Activated CD4-positive, alpha-beta T cell treated with anti-CD3 and anti-CD28 coated beads for 24 hours (primary cell): ENCODE data around the gene B3GNT5.
A peak's percentile ranks its signal among the peaks of the same experiment; 100 is the strongest.

ENCODE experiments used
- DNase-seq, 2 donors: peaks; one replicate each; pipeline ENCODE4 v3.0.0-alpha.2; 2020; ENCODE audit warnings: low read depth in 2 of 2

The B3GNT5 gene

DNA sequence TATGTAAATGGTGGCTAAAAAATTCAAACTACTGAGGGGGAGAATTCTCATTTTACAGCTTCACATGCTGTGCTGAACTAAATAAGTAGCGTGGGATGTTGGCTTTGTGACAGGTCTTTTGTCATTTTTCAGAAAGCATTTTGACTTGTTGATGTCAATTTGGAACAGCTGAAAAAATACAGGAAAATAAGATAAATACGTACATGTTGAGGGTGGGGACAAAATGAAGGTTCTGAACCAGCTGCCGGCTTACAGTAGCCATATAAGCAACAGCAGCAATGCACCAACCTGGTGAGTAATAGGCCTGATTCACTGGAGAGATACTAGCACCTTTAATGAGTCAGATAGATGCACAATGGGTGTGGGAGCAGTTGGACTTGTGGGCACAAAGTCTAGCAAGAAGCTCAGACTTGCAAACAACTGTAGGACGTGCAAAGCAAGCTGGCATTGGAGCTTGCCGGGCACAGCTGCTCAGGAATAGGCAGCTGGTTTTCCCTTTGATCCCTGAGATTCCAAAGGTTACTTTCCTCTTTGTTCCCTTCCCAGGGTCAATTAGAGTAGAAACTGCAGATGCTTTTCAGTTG, 12.9 kb downstream of the B3GNT5 start:
- peak in 1 of 2 donors; percentile 22 for DNase-seq

GRCh38 chr3:183266454-183266853, 13.4 kb downstream of the B3GNT5 start:
- DNase-seq: no peak

DNA sequence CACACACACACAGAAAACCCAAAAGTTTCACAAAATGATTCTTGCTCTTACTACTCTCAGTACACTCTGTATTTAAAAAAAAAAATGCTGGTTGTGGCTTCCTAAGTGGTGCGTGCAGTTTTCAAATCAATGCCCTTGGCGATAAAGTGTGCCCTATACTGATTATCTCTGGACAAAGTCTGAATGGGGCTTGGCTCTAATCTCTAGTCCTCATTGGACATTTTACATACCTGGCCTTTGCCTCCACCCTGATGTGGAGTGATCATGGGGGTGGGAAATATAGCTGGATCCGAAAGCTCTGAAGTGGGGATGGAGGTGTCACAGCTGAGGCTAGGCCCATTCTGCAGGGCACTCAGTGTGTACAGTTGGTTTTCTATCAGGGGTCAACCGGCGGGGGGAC, 14.1 kb downstream of the B3GNT5 start:
- no peak for DNase-seq

DNA sequence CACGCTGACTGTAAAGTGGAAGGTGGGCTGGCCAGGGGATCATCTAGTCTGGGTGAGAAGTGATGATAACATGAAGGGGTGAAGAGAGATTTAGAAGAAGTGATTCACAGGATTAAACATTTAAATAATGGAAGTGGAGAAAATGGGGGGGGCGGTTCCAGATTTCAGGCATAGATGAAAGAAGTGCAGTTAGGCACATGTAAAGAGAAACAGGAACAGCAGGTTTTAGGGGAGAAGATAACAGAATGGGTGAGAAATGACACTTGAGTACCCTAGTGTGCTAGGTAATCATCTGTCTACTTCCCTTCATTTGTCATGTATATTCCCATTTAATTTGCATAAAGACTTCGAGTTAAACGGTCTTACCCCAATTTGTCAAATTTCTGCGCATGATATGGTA, 15.3 kb downstream of the B3GNT5 start:
- no peak for DNase-seq

GRCh38 chr3:183269345-183269744, 16.3 kb downstream of the B3GNT5 start:
- no peak for DNase-seq

- DNase-seq: no peak
Measured at GRCh38 chr3:183270344-183270743, 17.3 kb downstream of the B3GNT5 start.

DNA sequence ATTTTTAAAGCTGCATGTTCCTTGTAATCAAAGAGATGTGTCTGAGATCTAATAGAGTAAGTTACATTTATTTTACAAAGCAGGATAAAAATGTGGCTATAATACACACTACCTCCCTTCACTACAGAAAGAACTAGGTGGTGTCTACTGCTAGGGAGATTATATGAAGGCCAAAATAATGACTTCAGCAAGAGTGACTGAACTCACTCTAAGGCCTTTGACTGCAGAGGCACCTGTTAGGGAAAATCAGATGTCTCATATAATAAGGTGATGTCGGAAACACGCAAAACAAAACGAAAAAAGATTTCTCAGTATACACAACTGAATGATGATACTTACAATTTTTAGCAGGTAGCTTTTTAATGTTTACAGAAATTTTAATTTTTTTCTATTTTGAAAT, 19.1 kb downstream of the B3GNT5 start:
- no peak for DNase-seq

GRCh38 chr3:183272791-183273190, 19.7 kb downstream of the B3GNT5 start:
- no peak for DNase-seq

DNA sequence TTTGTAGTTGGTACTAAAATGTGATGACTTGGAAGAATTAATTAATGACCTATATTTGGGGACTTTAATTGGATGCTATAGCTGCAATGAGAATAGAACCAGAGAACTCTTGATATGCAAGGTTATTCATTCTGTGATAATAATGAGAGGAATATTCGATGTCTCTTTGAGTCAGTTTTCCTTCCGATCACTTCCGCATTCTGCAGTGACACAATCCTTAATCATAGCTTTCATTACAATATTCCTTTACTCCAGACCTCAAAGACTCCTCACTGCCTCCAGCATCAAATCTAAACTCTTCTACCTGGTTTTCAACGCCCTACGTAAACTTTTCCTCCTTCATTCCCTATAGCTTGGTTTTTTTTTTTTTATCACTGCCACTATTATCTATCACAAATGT, 21.6 kb downstream of the B3GNT5 start:
- no peak for DNase-seq

DNA sequence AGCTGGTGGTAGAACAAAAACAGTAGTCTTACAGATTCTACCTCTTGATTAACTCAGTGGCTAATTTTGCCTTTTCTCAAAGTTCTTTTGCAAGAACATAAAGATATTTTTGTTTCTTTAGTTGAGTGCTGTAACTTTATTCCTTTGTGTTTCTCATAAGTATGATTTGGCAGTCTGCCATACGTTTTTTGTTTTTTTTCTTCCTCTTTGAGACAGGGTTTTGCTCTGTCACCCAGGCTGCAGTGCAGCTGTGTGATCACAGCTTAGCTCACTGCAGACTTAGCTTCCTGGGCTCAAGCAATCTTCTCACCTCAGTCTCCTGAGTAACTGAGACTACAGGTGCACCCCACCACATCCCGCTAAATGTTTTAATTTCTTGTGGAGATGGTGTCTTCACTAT, 22.4 kb downstream of the B3GNT5 start:
- DNase-seq: no peak

DNA sequence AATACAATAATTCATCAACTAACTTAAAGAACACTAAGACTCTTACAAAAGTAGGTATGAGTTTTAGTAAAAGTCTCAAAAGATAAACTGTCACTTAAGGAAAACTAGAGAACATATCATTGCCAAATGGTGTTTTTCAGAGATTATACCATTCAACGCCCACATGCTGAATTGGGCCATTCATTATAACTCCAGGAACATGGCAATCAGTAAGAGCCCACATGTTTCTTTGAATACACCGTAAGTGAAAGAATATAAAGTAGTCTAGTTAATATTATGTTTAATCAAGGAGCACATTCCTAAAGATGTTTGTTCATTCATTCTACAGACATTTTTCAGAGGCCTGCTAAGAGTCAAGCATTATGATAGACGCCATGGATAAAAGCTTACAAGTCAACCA, 22.9 kb downstream of the B3GNT5 start:
- DNase-seq: no peak

GRCh38 chr3:183277260-183277659, 24.2 kb downstream of the B3GNT5 start:
- no peak for DNase-seq

- DNase-seq: no peak
Measured at GRCh38 chr3:183278479-183279088, 25.5 kb downstream of the B3GNT5 start.

DNA sequence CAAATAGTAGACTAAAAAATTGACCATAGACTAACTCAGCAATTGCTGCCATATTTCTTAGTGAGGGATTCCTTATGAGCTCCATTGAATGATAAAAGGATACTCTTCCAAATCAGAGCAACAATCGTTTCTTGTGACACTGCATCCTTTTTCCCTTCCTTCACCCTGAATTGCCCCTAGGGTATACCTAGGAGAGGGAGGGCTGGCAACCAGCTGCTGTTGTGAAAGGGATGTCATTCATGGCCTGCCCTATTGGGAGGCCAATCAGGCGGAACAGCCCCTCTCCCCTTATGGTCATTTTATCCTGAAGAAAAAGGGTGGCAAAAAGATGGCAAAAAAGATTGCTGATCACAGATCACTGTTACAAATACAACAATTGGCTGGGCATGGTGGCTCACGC, 26.3 kb downstream of the B3GNT5 start:
- no peak for DNase-seq

GRCh38 chr3:183281126-183281797, 28.2 kb downstream of the B3GNT5 start:
- no peak for DNase-seq

GRCh38 chr3:183283886-183284285, 30.8 kb downstream of the B3GNT5 start:
- no peak for DNase-seq

DNA sequence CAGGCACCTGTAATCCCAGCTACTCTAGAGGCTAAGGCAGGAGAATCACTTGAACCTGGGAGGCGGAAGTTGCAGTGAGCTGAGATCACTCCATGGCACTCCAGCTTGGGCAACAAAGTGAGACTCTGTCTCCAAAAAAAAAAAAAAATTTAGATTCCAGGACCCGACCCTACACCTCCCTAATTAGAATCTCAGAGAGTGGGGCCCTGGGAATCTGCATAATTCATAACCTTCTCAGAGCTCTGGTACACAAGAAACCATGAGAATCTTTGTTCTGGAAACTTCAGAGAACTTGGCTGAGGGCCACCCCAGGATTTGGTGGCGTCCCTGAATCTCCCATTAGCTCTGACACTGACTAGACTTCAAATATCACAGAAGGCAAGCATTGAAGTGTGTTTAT, 31.5 kb downstream of the B3GNT5 start:
- DNase-seq: no peak

GRCh38 chr3:183285318-183285717, 32.3 kb downstream of the B3GNT5 start:
- DNase-seq: no peak

DNA sequence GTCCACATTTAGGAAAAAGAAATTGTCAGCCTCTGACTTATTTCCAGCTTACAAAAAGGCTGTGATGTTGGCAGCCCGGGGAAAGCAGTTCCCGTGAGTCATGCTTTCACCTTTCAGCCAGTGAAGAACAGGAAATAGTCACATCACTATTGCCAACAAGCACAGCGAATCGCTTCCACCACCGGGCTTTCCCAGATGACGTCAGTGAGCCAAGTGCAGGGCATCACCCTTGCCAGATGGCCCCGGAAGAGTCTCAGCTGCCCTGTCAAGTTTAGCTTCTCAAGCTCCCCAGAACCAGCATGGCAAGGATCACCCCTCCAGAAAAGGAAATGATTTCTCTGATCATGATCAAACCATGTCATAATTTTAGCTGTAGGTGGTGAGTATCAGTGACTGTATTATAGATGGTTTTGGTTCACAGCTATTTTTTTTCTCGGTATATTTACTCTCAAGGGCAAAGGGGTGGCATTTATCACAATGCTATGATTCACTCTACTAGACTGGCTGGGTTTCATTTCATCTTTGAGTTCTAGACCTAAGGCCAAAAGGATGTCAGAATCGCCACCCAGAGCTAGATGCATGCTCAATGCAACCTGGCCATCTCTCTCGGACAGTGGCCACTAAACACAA, 32.9 kb downstream of the B3GNT5 start:
- peak; percentile 88 for DNase-seq

DNA sequence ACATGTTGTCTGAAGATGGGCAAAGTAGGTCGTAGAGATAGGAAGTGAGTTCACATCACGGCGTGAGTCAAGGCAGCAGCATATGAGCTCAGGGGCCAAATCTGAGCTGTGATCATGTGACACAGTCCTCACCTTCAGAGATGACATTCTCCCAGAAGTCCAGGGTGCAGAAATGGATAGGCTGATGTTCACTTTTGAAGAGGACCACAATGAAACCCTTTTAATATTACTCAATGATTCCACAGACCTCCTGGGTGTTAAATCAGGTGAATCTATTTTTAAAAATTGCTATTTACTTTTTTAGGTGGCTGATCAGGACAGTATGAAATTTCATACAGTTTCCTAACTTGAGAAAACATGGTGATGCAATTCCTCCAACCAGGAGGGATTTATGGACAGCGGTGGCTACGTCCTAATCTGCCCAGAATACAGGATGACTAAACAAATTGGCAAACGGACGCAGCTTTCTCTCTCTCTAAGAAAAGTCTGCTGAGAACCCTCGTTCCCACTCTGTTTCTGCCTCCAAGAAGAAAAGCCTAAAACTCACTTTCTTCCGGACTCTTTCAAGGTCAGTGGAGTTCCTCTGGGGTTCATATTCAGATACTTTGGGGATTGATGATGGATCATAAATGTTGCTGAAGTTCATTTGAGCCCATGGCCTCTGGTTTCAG, 34.4 kb downstream of the B3GNT5 start:
- DNase-seq: no peak

DNA sequence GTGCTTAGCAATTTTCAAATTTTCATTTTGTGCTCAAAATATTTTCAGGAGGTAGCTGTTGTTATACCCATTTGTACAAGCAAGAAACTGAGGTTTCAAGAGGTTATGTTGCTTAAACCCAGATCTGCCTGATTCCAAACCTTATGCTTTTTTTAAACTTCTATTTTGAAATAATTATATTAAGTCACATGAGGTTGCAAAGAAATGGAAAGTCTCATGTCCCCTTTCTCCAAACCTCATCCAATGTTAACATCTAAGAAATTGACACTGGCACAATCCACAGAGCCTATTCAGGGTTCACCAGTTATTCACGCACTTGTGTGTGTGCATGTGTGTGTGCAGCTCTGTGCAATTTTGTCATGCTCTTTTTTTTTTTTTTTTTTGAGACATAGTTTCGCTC, 35.1 kb downstream of the B3GNT5 start:
- no peak for DNase-seq

DNA sequence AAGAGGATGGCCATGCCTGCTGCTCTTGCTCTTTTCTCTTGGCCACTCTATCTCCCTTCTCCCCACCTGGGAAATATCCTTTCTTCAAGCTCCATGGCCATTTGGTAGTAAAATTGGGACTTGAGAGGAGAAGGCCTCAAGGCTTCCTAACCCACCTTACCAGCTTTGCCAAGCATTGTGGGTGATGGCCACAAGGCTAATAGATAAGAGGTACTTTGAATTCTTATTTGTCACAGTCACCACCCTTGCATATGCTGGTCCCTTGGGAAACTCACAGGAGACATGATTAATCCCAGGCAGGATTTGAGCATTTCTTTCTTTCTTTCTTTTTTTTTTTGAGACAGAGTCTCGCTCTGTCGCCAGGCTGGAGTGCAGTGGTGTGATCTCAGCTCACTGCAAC, 37.2 kb downstream of the B3GNT5 start:
- DNase-seq: no peak
